ENCODE measurements around the gene TENT4B.

The TENT4B gene

DNA sequence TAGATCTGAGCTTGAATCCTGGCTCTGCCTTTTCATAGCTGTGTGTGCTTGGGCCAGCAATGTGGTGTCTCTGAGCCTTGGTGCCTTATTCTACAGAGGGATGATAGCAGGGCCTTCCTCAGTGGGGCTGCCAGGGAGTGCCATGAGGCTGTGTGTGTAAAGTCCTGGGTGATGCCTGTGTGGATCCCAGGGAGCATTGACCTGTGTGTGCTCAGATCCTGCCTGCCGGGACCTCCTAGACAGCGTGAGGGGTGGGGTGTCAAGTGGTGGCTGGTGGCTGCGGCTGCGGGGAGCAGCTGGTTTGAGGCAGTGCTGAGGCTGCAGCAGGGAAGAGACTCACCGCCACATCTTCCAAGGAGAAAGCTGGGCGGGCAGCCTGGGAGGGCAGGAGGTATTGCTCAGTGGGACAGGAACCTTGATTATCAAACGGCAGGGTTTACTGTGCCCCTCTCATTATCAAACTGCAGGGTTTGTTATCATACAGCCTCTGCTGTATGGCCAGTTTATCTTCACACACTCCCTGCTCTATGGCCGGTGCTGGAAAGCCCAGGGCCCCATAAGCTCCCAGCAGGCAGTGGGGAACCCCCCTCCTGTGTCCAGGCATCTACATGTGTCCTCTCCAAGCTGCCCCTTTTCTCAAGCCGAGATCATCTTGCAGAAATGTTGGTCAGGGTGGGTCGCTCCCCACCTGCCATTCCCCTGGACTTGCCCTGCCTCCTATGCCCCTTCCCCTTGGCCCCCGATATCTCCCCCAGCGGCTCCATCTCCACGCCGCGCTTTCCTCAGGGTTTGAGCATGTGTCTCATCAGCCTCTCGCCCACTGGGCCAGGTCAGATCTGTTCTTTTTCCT is 110.2 kb downstream of the TENT4B start:
- H3K27ac ChIP-seq: no peak overlapping the region
- TF ChIP-seq ZFX (IDR thresholded peaks at IDR 0.05): no peak
- TF ChIP-seq, protein P1, sequence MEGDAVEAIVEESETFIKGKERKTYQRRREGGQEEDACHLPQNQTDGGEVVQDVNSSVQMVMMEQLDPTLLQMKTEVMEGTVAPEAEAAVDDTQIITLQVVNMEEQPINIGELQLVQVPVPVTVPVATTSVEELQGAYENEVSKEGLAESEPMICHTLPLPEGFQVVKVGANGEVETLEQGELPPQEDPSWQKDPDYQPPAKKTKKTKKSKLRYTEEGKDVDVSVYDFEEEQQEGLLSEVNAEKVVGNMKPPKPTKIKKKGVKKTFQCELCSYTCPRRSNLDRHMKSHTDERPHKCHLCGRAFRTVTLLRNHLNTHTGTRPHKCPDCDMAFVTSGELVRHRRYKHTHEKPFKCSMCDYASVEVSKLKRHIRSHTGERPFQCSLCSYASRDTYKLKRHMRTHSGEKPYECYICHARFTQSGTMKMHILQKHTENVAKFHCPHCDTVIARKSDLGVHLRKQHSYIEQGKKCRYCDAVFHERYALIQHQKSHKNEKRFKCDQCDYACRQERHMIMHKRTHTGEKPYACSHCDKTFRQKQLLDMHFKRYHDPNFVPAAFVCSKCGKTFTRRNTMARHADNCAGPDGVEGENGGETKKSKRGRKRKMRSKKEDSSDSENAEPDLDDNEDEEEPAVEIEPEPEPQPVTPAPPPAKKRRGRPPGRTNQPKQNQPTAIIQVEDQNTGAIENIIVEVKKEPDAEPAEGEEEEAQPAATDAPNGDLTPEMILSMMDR (conservative IDR thresholded peaks at IDR 0.05): no peak

DNA sequence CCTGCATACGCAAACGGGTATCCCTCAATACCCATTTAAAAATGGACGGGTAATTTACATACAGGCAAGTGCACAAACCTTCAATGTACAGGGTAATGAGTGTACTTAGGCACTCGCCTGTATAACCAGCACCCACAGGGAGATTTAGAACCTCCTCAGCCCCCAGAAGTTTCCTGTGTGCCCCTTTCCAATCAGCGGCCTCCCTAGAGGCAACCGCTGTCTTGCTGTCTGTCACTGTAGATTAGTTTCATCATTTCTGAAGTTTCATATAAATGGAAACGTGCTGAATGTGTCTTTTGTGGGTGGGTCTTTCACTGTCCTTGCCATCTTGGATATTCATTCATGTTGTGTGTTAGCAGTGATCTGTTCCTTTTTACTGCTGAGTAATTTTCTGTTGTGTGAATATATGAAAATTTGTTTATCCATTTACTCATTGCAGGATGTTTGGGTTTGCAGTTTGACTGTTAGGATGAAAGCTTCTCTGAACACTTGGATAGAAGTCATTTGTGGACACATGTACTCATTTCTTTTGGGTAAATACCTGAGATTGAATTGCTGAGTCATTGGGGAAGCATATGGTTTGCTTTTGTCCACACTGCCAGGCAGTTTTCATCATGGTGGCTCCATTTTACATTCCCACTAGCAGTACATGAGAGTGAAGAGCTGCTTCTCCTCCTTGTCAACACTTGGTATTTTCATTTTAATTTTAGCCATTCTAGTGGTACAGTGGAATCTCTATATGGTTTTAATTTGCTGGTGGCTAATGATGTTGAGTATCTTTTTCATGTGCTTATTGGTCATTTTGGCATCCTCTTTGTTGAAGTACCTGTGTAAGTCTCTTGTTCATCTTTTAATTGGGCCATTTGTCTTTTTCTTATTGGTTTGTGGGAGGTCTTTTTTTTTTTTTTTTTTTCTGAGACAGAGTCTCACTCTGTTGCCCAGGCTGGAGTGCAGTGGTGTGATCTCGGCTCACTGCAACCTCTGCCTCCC is 111.1 kb downstream of the TENT4B start:
- H3K27ac ChIP-seq: no peak overlapping the region
- TF ChIP-seq, protein P1 (conservative IDR thresholded peaks at IDR 0.05): no peak
- no peak for TF ChIP-seq ZFX (IDR thresholded peaks at IDR 0.05)

DNA sequence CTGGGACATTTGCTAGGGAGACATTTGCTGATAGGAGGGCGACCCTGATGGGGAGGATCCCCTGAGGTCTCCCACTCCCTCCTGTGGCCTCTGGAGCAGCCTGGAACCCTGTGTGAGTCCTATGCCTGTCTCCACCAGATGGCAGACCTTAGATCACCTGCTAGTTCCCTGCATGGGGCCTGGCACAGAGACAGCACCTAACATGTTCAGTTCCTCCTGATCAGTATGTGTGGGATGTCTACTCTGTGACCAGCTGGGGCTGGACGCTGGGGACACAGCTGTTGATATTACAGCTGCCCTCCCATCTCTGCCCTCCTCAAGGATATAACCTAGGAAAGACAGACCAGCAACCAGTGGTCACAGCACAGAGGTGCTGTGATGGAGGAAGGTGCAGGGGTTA is 112.2 kb downstream of the TENT4B start:
- TF ChIP-seq, protein P1 (conservative IDR thresholded peaks at IDR 0.05): no peak; the same call in 1 of the 2 replicates
- no peak for TF ChIP-seq ZFX (IDR thresholded peaks at IDR 0.05)
- no peak overlapping the region for H3K27ac ChIP-seq

DNA sequence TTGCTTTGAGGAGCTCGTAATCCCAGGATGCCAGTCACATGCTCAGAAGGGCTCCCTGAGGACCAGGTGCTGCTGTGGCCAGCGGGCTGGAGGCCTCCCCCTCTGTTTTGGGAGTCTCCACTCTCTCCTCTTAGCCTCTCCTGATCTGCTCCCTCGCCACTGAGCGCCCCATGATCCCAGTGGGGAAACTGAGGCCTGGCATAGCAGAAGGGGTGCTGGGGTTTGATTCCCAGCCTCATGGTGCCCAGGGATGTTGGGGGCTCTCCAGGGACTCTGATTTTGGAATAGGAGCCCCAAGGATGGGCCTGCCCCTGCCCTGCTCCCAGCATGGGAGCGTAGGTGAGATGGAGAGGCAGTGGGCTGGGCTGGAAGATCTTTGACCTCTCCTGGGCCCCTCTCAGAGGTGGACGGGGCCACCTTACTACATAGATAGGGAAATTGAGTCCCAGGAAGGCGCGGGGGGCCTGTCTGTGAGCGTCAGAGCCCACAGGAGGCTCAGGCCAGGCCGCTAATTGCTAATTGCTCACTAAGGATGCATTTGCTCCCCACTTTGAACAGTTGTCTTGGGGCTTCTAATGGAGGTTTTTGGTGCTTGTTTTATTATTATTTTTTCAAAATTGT is 112.7 kb downstream of the TENT4B start:
- no peak overlapping the region; the same call in 1 of the 2 replicates for H3K27ac ChIP-seq

DNA sequence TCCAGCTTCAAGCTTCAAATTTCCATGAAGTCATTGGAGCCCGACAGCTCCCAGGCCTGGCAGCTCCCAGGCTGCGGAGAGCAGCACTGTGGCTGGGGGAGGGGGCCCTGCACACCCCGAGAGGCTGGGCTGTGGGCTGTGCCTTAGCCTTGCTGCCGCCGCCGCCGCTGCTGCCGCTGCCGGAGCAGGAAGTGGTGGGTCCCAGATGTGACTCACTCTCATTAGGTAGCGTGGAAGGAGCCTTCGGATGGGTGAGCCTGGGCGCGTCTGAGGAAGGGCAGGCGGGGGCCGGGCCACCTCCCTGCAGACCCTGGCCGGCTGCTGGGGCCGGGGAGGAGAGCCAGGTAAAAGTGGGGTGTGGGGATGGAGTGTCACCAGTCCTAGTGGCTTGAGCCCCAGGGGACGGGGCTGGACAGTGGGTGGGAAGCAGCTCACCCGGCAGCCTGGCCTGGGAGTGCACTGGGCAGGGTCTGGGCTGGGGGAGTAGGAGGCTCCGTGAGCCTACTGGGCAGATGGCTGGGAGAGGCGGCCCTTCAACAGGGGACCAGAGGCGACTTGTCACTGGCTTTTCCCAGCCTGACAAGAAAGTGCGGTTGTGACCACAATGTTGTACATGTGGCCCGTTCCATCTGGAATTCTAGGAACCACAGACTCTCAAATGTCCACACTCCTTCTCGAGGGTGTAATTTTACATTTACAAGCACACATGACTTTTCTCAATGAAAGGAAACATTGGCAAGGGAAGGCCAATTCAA is 113.4 kb downstream of the TENT4B start, which contains the start of gene ADCY7:
Gene ADCY7 (plus strand): TSS at position 215 of the 755 bp plus-strand sequence. CDS start 21,629 bp downstream, outside the sequence.
- TF ChIP-seq, protein P1 (conservative IDR thresholded peaks at IDR 0.05): no peak
- no peak for TF ChIP-seq ZFX (IDR thresholded peaks at IDR 0.05)
- peak within 1 kb of the TSS; percentile 22; the same call in 1 of the 2 replicates for H3K27ac ChIP-seq

More for the DNA sequence above, 112.7 kb downstream of the TENT4B start:
- TF ChIP-seq, protein P1 (conservative IDR thresholded peaks at IDR 0.05): no peak
- no peak for TF ChIP-seq ZFX (IDR thresholded peaks at IDR 0.05)

DNA sequence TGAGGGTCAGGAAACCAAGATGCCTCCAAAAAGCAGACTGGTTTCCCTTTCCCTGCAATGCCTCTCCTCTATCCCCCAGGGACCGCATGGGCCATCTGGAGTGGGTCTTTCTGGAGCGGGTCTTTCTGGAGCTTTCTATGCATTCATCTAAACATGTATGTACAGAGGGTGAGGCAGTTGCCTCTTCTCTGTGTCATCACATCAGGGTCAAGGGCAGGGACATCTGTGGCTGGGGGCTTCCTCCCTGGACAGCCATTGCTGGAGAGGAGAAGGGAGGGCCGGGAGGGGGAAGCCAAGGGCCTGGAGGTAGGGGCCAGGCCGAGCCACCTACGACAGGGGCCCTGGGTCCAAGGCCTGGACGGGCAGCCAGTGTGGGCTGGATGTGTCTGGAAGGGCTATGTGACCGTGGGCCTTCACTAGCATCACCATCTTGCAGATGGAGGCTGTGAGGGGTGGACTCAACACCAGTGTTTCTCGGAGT is 114.1 kb downstream of the TENT4B start:
- TF ChIP-seq, protein P1 (conservative IDR thresholded peaks at IDR 0.05): no peak
- no peak for TF ChIP-seq ZFX (IDR thresholded peaks at IDR 0.05)
- peak overlapping the region; percentile 22; the same call in 1 of the 2 replicates for H3K27ac ChIP-seq

Measured in C4-2B (cell line).